ENCODE data around the gene GIGYF1.

GIGYF1 gene

DNA sequence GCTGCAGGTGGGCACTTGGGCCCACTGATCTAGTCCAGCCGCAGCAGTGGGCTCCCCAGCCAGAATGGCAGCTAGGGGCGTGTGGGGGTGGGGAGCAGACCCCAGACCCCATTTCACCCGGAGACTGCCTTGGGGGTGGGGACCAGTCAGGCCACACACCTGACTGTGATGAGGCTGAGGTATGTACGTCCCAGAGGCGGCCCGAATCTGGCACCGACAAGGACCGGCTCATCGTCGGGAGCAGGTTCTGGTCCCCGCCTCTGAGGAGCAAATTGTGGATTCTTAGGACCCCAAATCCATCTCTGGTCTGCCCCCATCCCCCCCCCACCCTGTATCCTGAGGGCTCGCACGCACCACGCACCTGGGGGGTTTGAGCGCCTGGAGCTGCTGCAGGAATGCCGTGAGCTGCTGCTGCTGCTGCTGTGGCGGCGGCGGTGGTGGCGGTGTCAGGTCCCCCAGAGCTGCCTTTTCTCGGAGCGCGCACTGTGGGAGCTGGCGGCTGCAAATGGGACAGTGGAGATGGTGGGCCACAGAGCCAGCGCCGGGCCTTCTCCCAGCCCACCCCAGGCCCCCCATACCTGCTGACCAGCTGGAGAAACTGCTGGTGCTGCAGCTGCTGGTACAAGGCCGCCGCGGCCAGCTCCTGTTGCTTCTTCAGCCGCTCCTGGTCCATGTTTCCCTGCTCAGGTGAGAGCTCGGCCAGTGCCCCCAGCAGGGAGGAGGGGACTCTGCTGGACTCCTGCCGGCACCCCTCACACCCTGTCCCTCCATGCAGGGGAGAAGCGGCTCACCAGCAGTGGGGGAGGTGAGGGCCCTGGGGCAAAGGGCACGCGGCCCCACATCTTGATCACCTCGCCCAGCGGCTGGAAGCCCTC lies 10.2 kb downstream of the GIGYF1 start:
- DNase-seq: no peak

DNA sequence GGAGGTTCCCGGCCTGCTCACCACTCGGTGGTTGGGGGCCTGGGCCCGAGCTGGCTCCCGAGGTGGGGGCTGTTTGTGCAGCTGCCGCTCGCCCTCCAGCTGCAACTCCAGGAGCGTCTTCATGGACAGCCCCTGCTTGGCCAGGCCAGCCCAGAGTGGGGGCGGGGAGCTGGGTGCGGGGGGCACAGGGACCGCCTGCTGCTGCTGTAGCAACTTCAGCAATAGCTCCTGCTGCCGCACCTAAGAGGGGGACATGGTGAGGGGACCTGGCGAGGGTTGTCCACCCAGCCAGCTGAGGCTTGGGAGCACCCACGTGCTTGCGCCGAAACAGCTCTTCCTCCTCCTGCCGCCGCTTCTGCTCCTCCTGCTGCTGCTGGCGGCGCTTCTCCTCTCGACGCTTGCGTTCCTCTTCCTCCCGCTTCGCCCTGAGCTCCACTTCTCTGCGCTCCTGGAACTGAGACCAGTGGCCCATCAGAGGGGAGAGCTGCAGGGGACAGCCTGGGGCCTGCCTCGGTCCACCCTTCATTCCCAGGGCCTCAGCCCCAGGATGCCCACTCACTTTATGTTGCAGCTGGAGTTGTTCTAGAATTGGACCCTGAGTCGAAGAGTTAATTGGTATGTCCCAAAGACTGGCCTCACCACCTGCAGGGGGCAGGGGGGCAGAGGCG lies 10.9 kb downstream of the GIGYF1 start:
- DNase-seq: no peak

DNA sequence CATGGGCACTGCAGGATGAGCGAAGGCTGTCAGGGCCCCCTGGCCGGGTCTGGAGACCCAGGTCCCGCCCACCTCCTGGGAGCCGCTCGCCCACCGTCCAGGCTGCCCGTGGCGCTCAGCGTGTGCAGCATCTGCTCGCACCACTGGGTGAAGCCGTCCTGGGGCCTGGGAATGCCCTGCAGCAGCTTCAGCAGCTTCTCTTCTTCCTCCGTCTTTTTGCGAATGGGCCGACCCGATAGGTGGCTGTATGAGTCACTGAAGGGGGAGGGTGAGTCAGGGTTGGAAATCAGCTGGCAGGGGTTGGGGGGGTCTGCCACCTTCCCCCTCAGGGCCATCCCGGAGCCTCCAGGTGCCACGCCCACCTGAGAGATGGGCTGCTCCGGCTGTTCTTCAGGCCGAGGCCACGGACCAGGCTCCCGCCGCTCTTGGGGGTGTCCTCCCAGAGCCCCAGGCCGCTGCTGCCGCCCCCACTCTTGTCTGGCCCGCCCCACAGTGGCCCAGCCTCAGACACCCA lies 11.8 kb downstream of the GIGYF1 start:
- no peak for DNase-seq

DNA sequence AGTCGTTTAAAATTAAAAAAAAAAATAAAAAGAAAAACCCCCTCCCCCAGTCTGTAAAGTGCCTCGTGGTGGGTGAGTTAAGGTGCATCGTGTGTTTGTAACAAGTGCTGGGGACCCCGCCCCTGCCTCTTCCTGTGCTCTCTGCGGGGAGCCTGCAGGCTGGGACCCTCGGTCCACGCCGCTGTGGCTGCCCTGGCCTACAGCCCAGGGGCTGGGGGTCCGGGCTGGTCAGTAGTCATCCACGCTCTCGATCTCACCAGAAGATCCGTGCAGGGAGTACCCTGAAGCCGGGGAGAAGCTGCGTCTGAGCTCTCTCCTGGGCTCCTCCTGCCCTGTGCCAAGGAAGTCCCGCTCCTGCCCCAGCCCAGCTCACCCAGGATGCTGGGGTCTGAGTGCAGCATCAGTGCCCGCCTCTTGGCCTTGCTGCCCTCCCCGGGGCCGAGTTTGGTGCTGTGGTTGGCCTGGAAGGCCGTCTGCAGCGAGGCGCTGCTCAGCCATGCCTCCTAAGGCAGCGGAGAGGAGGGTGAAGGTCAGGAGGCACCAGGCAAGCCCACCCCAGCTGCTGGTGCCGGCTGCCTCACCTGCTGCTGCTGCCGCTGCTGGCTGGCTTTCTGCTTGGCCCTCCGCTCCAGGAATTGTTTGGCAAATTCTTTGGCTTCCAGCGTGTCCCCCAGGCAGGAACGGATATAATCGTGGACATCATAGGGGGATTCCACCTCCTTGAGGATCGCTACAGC lies 12.4 kb downstream of the GIGYF1 start:
- DNase-seq: no peak

DNA sequence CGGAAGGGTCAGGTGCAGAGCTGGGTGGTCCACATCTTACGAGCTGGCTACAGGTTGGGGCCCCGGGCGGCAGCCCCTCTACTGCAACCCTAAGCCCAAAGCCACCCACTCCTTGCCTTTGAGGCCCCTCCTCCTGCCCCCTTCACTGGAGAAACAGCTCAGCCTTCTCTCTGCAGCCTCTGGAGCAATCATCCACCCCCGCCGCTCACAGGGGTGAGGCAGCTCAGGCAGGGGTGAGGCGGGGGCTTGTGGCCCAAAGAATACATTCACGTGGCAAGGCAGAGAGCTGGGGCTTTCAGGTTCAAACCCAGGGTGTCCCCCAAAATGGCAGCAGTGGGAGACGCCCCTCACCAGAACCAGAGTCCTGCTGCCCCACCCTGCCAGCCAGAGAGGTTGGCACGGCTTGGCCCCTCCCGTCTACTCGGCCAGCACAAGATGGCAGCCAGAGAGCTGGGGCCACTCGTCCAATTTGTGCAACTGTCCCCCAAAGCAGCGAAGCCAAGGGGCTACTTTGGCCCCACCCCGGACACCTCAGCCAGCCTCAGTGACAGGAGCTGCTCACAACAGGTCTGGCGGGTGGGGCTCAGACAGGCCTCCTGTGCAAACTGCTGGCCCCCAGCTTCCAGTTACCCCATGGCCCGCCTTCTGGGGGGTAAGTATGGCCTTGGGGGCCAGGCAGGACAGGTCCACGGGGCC lies 13.3 kb downstream of the GIGYF1 start:
- no peak for DNase-seq

DNA sequence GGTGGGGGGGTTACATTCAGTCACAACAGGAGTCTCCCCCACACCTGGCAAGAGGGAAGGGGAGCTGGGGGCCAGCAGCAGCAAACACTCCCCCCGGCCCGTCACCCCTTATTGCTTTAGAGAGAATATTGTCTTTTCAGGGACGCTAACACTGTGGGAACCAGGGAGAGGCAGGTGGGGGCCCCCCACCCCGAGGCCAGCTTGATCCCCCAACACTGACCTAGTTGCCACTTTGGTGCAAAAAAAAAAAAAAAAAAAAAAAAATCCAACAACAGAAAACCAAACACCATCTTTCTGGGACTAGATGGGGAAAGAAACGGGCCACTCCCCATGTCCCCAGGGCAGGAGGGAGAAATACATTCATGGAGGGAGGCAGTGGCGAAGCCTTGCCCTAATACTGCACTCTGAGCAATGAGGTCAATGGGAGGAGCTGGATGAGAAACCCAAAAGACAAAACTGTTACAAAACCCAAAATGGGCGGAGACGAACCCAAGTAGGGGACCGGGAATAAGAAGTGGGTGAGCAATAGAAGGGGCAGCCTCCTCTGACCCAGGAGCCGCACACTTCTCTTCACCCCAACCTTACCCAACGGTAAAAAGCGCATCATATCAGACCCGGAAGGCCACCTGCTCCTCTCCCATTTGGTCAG lies 14.0 kb downstream of the GIGYF1 start:
- DNase-seq: no peak

DNA sequence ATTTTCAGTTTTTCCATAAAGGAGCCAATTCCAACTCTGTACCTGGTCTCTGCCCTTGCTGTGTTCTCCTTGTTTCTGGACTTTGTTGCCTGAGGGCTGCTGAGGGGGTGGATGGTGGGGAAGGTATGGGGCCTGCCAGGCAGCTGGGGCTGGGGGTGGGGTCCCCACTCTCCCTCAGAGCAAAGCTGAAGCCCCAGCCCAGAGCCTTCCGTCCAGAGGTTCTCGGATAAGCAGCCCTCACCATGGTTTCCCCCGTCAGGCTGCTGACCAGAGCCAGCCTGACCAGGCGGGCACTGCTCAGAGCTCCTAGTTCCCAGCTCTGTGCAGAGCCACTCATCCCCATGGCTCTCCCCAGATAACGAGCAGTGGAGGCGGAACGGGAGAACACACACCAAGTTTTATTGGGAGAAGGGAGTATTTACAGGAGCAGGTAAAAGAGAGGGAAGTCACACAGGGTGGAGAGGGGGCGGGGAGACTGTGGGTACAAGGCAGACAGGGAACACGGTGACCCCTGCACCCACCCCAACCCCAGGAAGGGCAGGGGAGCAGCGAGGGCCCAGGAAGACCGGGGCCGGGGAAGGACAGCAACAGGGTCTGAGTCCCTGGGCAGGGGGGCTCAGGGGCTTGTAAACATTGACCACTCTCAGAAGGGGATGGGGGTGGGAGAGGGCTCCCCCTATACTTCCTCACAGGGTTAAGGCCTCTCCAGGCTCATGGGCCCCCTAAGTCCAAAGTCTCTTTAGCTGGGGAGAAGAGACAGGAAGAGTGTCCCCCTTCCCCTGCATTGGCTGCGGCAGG lies 14.7 kb downstream of the GIGYF1 start:
- DNase-seq: no peak

DNA sequence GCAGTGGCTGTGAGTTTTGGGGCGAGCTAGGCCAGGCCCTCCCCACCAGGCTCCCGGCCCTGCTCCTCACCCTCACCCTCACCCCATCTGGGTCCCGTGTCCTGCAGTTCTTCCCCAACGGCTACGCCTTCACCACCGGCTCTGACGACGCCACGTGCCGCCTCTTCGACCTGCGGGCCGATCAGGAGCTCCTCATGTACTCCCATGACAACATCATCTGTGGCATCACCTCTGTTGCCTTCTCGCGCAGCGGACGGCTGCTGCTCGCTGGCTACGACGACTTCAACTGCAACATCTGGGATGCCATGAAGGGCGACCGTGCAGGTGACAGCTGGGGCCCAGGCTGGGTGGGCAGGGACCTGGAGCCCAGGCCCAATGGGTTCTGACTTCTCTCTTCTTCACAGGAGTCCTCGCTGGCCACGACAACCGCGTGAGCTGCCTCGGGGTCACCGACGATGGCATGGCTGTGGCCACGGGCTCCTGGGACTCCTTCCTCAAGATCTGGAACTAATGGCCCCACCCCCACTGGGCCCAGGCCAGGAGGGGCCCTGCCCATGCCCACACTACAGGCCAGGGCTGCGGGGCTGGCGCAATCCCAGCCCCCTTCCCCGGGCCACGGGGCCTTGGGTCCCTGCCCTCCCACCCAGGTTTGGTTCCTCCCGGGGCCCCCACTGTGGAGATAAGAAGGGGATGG lies 15.6 kb downstream of the GIGYF1 start:
- no peak for DNase-seq

DNA sequence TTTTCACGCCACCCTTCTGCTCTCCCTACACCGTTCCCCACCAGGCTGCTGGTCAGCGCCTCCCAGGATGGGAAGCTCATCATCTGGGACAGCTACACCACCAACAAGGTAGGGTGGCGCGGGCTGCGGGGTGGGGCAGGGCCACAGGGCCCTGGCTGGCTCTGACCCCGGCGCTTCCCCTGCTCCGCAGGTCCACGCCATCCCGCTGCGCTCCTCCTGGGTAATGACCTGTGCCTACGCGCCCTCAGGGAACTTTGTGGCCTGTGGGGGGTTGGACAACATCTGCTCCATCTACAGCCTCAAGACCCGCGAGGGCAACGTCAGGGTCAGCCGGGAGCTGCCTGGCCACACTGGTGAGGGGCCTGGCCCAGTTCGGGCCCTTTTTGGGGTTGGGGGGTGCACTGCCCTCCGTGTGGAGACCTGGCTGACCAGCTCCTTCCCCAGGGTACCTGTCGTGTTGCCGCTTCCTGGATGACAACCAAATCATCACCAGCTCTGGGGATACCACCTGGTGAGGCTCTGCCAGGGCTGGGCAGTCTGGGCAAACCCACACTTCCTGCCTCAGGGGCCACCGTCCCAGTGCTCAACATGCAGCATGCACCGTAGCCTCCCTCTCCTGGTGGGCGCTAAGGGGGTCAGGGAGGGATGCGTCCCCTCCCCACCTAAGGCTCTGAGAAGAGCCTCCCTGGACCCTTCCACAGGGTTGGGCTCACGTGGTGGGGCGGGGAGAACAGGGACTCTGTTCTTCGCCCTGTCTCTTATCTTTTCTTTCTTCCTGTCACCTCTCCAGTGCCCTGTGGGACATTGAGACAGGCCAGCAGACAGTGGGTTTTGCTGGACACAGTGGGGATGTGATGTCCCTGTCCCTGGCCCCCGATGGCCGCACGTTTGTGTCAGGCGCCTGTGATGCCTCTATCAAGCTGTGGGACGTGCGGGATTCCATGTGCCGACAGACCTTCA lies 16.5 kb downstream of the GIGYF1 start:
- no peak for DNase-seq

DNA sequence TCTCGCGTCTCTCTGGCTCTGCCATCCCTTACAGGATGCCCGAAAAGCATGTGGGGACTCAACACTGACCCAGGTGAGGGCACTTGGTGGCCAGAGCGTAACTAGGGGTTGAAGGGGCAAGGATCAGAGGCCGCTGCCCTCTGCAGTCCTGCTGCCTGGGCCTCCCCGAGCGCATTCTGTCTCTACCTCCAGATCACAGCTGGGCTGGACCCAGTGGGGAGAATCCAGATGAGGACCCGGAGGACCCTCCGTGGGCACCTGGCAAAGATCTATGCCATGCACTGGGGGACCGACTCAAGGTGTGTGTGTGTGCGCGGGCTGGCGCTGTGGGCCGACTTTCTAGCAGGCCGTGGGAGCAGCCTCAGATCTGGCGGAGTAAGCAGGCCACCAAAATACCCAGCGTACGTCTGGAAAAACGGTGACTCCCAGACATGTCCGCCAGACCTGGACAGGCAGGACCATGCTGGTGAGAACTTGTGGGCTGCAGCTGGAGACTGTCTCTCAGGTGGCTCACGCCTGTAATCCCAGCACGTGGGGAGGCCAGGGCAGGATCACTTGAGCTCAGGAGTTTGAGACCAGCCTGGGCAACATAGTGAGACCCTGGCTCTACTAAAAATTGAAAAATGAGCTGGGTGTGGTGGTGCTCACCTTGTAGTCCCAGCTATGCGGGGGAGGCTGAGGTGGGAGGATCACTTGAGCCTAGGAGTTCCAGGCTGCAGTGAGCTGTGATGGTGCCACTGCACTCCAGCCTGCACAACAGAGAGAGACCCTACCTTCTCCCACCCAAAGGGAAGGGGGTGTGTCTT lies 17.3 kb downstream of the GIGYF1 start:
- DNase-seq: no peak

DNA sequence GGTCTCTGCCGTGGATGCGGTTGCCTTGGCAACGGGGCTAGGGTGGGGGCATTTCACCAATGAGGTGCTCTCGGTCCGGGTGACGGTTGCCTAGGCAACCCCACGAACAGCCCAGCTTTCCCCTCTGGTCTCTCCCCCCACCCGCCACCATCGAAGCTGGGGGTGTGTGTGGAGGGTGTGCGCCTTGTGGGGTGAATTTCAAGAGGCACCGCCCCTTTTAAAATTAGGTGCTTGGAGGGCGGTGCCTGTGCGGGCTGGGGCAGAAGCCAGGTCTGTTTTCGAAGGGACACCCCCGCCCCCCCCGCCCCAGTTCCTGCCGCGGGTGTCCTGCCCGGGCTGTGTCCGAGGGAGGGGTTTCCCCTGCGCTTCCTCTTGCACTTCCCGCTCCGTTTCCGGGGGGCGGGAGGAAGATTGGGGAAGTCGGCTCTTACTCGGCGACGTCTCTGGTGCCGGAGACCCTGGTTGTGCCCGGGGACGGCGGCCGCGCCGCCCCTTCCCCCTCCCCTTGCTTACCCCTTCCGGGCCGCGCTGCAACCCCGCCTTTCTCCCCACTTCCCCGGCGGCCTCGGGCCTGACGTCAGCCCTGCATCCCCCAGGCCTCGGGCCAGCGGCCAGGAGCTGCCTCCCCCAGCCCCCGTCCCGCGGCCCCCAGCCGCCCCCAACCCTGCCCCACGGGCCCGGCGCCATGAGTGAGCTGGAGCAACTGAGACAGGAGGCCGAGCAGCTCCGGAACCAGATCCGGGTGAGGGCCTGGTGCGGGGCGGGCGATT lies 18.3 kb downstream of the GIGYF1 start:
- peak; percentile 85 for DNase-seq

DNA sequence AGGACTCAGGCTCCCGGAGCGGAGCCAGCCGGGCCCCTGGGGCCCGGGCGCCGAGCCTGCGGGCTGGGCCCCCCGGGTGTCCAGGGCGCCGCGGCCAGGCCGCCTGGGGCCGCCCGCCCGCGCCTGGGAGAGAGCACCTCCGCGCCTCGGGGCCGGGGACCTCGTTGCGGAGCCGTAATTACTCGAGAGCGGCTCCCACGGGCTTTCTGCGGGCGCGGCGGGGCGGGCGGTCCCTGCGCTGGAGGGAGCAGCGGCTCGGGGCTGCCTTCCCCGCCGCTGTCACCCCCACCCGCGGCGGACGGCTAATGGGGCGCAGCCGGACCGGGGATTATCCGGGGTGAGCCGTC lies 19.0 kb downstream of the GIGYF1 start:
- no peak for DNase-seq

DNA sequence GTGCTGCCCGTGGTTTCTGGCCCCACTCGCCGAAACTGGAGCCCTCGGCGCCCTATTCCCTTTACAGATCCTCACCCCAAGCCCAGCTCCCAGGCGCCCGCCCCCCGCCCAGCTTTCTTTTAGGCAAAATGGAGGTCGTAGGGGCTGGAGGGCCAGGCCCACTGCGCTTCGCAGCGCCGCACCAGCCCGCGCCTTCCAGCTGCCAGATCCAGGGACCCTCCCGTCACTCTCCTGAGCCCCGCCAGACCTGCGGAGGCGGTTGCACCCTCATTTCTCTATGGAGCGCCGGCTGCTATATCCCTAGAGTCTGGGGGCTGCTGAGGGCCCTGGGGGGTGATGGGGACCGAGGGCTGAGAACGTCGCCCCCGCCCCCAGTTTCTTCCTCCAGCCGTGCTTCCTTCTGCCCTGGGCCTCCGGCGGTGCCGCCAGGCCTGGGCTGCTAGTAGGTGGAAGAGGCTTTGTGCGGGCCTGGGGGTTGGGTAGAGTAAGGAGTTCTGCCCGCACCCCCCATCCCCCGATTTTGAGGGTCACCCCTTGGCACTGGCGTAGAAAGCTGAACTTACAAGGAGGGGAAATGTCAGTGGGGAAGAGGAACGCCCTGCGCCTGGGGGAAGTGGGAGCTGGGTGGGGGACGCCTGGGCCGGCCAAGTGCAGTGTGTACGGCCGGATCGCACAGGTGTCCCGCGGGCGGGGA lies 19.5 kb downstream of the GIGYF1 start:
- no peak for DNase-seq

DNA sequence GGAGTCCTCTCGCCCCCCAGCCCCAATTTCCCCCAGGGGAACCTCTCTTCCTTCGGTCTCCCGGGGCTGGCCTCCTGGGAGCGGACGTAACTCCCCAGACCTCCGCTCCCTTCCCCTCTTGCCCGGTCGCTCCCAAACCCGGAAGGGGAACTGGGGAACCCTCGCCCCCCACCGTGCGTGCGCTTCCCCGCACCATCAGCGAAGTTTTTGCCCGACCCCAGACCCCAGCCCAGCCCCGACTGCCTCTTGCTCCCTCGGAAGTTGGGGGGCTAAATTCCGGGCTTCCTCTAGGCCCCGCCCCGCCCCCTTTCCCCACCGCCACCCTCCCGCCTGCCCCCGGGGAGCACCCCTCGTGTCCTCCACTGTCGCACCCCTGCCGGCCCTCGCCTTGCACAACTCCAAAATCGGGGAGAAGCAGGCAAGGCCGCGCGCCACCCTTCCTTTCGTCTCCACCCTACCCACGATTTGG lies 20.1 kb downstream of the GIGYF1 start:
- peak; percentile 59 for DNase-seq

DNA sequence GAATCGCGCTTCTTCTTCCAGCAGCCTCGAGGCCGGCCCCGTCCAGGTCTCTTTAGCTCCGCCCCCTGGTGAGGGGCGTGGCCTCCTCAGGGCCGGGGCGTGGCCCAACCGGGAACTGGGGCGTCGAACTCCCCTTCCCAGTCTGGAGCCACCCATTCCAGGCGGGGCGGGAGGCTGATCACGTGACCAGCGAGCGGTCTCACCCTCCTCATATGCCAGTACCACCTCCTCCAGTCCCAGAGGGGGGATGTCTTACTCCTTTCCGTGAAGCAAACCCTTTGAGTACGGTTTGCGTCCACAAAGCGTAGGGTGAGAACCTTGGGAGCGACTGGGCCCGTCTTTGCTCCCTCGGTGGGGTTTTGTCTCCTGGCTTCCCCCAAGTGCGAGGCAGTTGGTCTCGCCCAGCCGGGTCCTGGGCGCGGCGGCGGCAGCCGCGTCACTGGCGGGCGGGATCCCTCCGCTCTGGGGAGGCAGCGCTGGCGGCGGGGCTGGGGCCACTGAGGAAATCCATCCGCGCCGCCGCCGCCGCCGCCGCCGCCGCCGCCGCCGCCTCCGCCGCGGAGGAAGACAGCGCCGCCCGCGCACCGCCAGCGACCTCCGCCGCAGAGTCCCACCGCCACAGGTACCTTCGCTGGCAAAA lies 20.6 kb downstream of the GIGYF1 start, which contains the start of gene GNB2:
Gene GNB2 (plus strand): TSS at position 439 of the 640 bp plus-strand sequence. CDS start 2,526 bp downstream, outside the sequence.
- peak; percentile 98 for DNase-seq
